BLaER1 treated with 17β-estradiol and CSF1 and Interleukin-3, amounts not matched to agents 10 nM and 100 nM (cell line): ENCODE results near the gene HDAC8.

Experiments
- H3K27ac ChIP-seq, 11 experiments: shearing (Covaris generic); formaldehyde crosslinking; 2 replicates each; pipeline ENCODE4 v1.8.1; 2022
- H3K27me3 ChIP-seq, 11 experiments: shearing (Covaris generic); formaldehyde crosslinking; 2 replicates each; pipeline ENCODE4 v1.8.1; 2022
- H3K36me3 ChIP-seq, 11 experiments: shearing (Covaris generic); formaldehyde crosslinking; 2 replicates each; pipeline ENCODE4 v1.8.1; 2022
- H3K4me1 ChIP-seq, 10 experiments: shearing (Covaris generic); formaldehyde crosslinking; 2 replicates each; pipeline ENCODE4 v1.8.1; 2022
- H3K4me2 ChIP-seq, 11 experiments: shearing (Covaris generic); formaldehyde crosslinking; 2 replicates each; pipeline ENCODE4 v1.8.1; 2022
- H3K4me3 ChIP-seq, 10 experiments: shearing (Covaris generic); formaldehyde crosslinking; 2 replicates each; pipeline ENCODE4 v1.8.1; 2022
- H3K9ac ChIP-seq, 11 experiments: shearing (Covaris generic); formaldehyde crosslinking; 2 replicates each; pipeline ENCODE4 v1.8.1; 2022
- H3K9me3 ChIP-seq, 11 experiments: shearing (Covaris generic); formaldehyde crosslinking; replicated peaks in 1 of 11; 2 replicates each; pipeline ENCODE4 v1.8.1; 2022
- H4K20me1 ChIP-seq, 11 experiments: shearing (Covaris generic); formaldehyde crosslinking; 2 replicates each; pipeline ENCODE4 v1.8.1; 2022
- Cebpa-rat ChIP-seq, 11 experiments: shearing (Covaris generic); IDR thresholded peaks; 2 replicates each; pipeline ENCODE4 v1.8.1; 2022

The HDAC8 gene

GRCh38 chrX:72545990-72546389 is 26.7 kb downstream of the HDAC8 start:
- Histone ChIP-seq H3K4me1 (peaks cover 0 to 6% (median 0%) of the 10 kb centered on the region in 10 experiments; a peak in 1 of 20 replicates), H3K9ac (no peak overlapping the region), H3K27ac (no peak overlapping the region), H4K20me1 (peaks cover 0 to 27% (median 7%) of the 10 kb centered on the region in 11 experiments; a peak in 12 of 22 replicates), H3K36me3 (peaks cover 0 to 36% (median 6%) of the 10 kb centered on the region in 11 experiments; a peak in 9 of 22 replicates), H3K4me3 (no peak overlapping the region), H3K4me2 (no peak overlapping the region), H3K9me3 (no peaks in the 10 kb centered on the region), H3K27me3 (peaks cover 84 to 100% (median 95%) of the 10 kb centered on the region in 11 experiments)
- TF ChIP-seq Cebpa-rat (IDR thresholded peaks at IDR 0.05): no peak

GRCh38 chrX:72540318-72540717 is 32.3 kb downstream of the HDAC8 start:
- peaks cover 3 to 32% (median 18%) of the 10 kb centered on the region in 11 experiments; a peak in 13 of 22 replicates for H4K20me1 ChIP-seq
- H3K36me3 ChIP-seq: peaks cover 0 to 21% (median 4%) of the 10 kb centered on the region in 11 experiments; a peak in 6 of 22 replicates
- H3K27ac ChIP-seq: no peak overlapping the region
- no peaks in the 10 kb centered on the region for H3K4me1 ChIP-seq
- no peak overlapping the region for H3K4me3 ChIP-seq
- no peak overlapping the region for H3K9ac ChIP-seq
- H3K4me2 ChIP-seq: no peak overlapping the region
- TF ChIP-seq Cebpa-rat (IDR thresholded peaks at IDR 0.05): no peak
- H3K9me3 ChIP-seq: no peaks in the 10 kb centered on the region
- peaks cover 54 to 89% (median 78%) of the 10 kb centered on the region in 11 experiments for H3K27me3 ChIP-seq

GRCh38 chrX:72539822-72540221 is 32.8 kb downstream of the HDAC8 start:
- no peaks in the 10 kb centered on the region for H3K4me1 ChIP-seq
- peaks cover 0 to 26% (median 4%) of the 10 kb centered on the region in 11 experiments; a peak in 6 of 22 replicates for H3K36me3 ChIP-seq
- TF ChIP-seq Cebpa-rat (IDR thresholded peaks at IDR 0.05): no peak
- no peaks in the 10 kb centered on the region for H3K9me3 ChIP-seq
- no peak overlapping the region for H3K27ac ChIP-seq
- H3K4me2 ChIP-seq: no peak overlapping the region
- H3K27me3 ChIP-seq: peaks cover 55 to 89% (median 78%) of the 10 kb centered on the region in 11 experiments
- H4K20me1 ChIP-seq: peaks cover 3 to 32% (median 18%) of the 10 kb centered on the region in 11 experiments; a peak in 12 of 22 replicates
- no peak overlapping the region for H3K4me3 ChIP-seq
- H3K9ac ChIP-seq: no peak overlapping the region

- peaks cover 3 to 21% (median 14%) of the 10 kb centered on the region in 11 experiments; a peak in 12 of 22 replicates for H4K20me1 ChIP-seq
- no peak for TF ChIP-seq Cebpa-rat (IDR thresholded peaks at IDR 0.05)
- no peak overlapping the region for H3K4me2 ChIP-seq
- peaks cover 0 to 11% (median 0%) of the 10 kb centered on the region in 11 experiments; a peak in 2 of 22 replicates for H3K36me3 ChIP-seq
- H3K9me3 ChIP-seq: no peaks in the 10 kb centered on the region
- H3K4me3 ChIP-seq: no peak overlapping the region
- no peak overlapping the region for H3K27ac ChIP-seq
- peaks cover 48 to 87% (median 78%) of the 10 kb centered on the region in 11 experiments for H3K27me3 ChIP-seq
- H3K9ac ChIP-seq: no peak overlapping the region
- H3K4me1 ChIP-seq: no peaks in the 10 kb centered on the region
Observed at GRCh38 chrX:72536542-72536941, 36.1 kb downstream of the HDAC8 start.

- Histone ChIP-seq H3K27ac (no peak overlapping the region), H3K9ac (no peak overlapping the region), H3K9me3 (peaks cover 0 to 16% (median 0%) of the 10 kb centered on the region in 11 experiments; a peak in 6 of 22 replicates), H3K4me3 (no peak overlapping the region), H3K36me3 (peaks cover 0 to 17% (median 0%) of the 10 kb centered on the region in 11 experiments; a peak in 2 of 22 replicates), H3K27me3 (peaks cover 63 to 99% (median 93%) of the 10 kb centered on the region in 11 experiments), H3K4me1 (peaks cover 0 to 11% (median 7%) of the 10 kb centered on the region in 10 experiments; a peak in 11 of 20 replicates), H3K4me2 (no peak overlapping the region), H4K20me1 (peaks cover 0 to 6% (median 0%) of the 10 kb centered on the region in 11 experiments; a peak in 2 of 22 replicates)
- no peak for TF ChIP-seq Cebpa-rat (IDR thresholded peaks at IDR 0.05)
Observed at GRCh38 chrX:72532366-72532765, 40.3 kb downstream of the HDAC8 start.

GRCh38 chrX:72526534-72527508 is 45.8 kb downstream of the HDAC8 start:
- Histone ChIP-seq H3K4me2 (peak overlapping the region in 5 of 11 experiments; percentile 0 to 57 (median 38); a peak in 7 of 22 replicates), H3K36me3 (peaks cover 0 to 5% (median 0%) of the 10 kb centered on the region in 11 experiments; a peak in 2 of 22 replicates), H3K27me3 (peaks cover 50 to 98% (median 94%) of the 10 kb centered on the region in 11 experiments), H4K20me1 (peaks cover 0 to 9% (median 3%) of the 10 kb centered on the region in 11 experiments; a peak in 4 of 22 replicates), H3K4me3 (no peak overlapping the region), H3K4me1 (peaks cover 0 to 25% (median 11%) of the 10 kb centered on the region in 10 experiments; a peak in 11 of 20 replicates), H3K9me3 (peaks cover 0 to 16% (median 0%) of the 10 kb centered on the region in 11 experiments; a peak in 6 of 22 replicates), H3K27ac (peak overlapping the region in 2 of 11 experiments; percentile 24 to 39; a peak in 5 of 22 replicates), H3K9ac (no peak overlapping the region)
- TF ChIP-seq Cebpa-rat (IDR thresholded peaks at IDR 0.05): no peak

GRCh38 chrX:72498782-72499181 is 73.9 kb downstream of the HDAC8 start:
- no peaks in the 10 kb centered on the region for H3K4me1 ChIP-seq
- no peak overlapping the region for H3K4me3 ChIP-seq
- peaks cover 69 to 100% (median 93%) of the 10 kb centered on the region in 11 experiments for H3K27me3 ChIP-seq
- no peak overlapping the region for H3K27ac ChIP-seq
- H3K9me3 ChIP-seq: peaks cover 23 to 40% (median 34%) of the 10 kb centered on the region in 11 experiments
- peaks cover 0 to 3% (median 0%) of the 10 kb centered on the region in 11 experiments; a peak in 3 of 22 replicates for H4K20me1 ChIP-seq
- H3K4me2 ChIP-seq: no peak overlapping the region
- no peak for TF ChIP-seq Cebpa-rat (IDR thresholded peaks at IDR 0.05)
- peaks cover 0 to 13% (median 4%) of the 10 kb centered on the region in 11 experiments; a peak in 8 of 22 replicates for H3K36me3 ChIP-seq
- no peak overlapping the region for H3K9ac ChIP-seq

GRCh38 chrX:72495046-72495445 is 77.6 kb downstream of the HDAC8 start:
- H4K20me1 ChIP-seq: peaks cover 0 to 3% (median 0%) of the 10 kb centered on the region in 11 experiments; a peak in 3 of 22 replicates
- no peak overlapping the region for H3K4me3 ChIP-seq
- peaks cover 7 to 18% (median 12%) of the 10 kb centered on the region in 11 experiments; a peak in 21 of 22 replicates for H3K9me3 ChIP-seq
- peaks cover 3 to 34% (median 12%) of the 10 kb centered on the region in 11 experiments; a peak in 12 of 22 replicates for H3K36me3 ChIP-seq
- no peak overlapping the region for H3K27ac ChIP-seq
- no peaks in the 10 kb centered on the region for H3K4me1 ChIP-seq
- TF ChIP-seq Cebpa-rat (IDR thresholded peaks at IDR 0.05): no peak
- peaks cover 61 to 94% (median 87%) of the 10 kb centered on the region in 11 experiments for H3K27me3 ChIP-seq
- H3K4me2 ChIP-seq: no peak overlapping the region
- no peak overlapping the region for H3K9ac ChIP-seq
